Thyroid gland (tissue), 4 donors: ENCODE measurements around the gene STPG1. TPM values are rescaled to one million over a fixed set of nuclear protein-coding genes. Genes with fewer than 3 reads are reported as not detected.
A peak's percentile ranks its signal among the peaks of the same experiment; 100 is the strongest.

Experiments used
- DNase-seq, 2 donors: peaks; one replicate each; pipeline ENCODE4 v3.0.0-alpha.2; 2019
- H3K27ac ChIP-seq, 3 donors: fragments of 200-600 bp; sonication (generic); 1 replicate in 2 of 3; 2 replicates in 1 of 3; pipeline ENCODE4 v1.5.1; 2016 to 2019; ENCODE audit warnings: mild to moderate bottlenecking in 1 of 3, moderate library complexity in 1 of 3
- H3K27me3 ChIP-seq: fragments of 200-600 bp; sonication (generic); one replicate; pipeline ENCODE4 v1.5.1; 2019
- H3K36me3 ChIP-seq, 2 donors: fragments of 200-600 bp; sonication (generic); one replicate each; pipeline ENCODE4 v1.5.1; 2016 to 2019
- H3K4me1 ChIP-seq, 2 donors: fragments of 200-600 bp; sonication (generic); one replicate each; pipeline ENCODE4 v1.5.1; 2017 to 2019
- H3K4me3 ChIP-seq, 3 donors: fragments of 200-600 bp; sonication (generic); replicated peaks in 1 of 3; 1 replicate in 2 of 3; 2 replicates in 1 of 3; pipeline ENCODE4 v1.5.1; 2016; ENCODE audit warnings: mild to moderate bottlenecking in 1 of 3
- H3K9me3 ChIP-seq: fragments of 200-600 bp; sonication (generic); one replicate; pipeline ENCODE4 v1.5.1; 2017
- CTCF ChIP-seq, 6 experiments: fragments of 200-600 bp in 3 of 6; fragments of 450-650 bp in 3 of 6; sonication (generic) in 3 of 6; IDR thresholded peaks; one replicate each; pipeline ENCODE4 v1.5.1; 2016 to 2019; ENCODE audit warnings: antibody characterized with exemption in 6 of 6, mild to moderate bottlenecking in 2 of 6, inconsistent platforms in 1 of 6, moderate library complexity in 1 of 6
- POLR2A ChIP-seq, 2 donors: fragments of 450-650 bp; IDR thresholded peaks; one replicate each; pipeline ENCODE4 v1.6.1; 2017; ENCODE audit warnings: antibody characterized with exemption in 2 of 2, mild to moderate bottlenecking in 2 of 2, moderate library complexity in 1 of 2
- WGBS, 2 donors: methylation state at CpG; one replicate each; pipeline ENCODE4 v1.1.5; 2017; 5-methylcytosine and 5-hydroxymethylcytosine counted together
- intact Hi-C: fragments of 100-400 bp; cut with DNase I; formaldehyde crosslinking; loops from one replicate; pipeline ENCODE4 v1.15.1; 2023
- total RNA-seq, 4 donors: library from RNA; depleted of rRNA; stranded (reverse); fragments of >200 nt; gene quantifications; one replicate each; pipeline ENCODE4 v1.2.3, GENCODE V29; 2016

The STPG1 gene
- total RNA-seq, 4 donors from 2014 or later, result 5.2 to 8.9 (median 7.0) TPM

DNA sequence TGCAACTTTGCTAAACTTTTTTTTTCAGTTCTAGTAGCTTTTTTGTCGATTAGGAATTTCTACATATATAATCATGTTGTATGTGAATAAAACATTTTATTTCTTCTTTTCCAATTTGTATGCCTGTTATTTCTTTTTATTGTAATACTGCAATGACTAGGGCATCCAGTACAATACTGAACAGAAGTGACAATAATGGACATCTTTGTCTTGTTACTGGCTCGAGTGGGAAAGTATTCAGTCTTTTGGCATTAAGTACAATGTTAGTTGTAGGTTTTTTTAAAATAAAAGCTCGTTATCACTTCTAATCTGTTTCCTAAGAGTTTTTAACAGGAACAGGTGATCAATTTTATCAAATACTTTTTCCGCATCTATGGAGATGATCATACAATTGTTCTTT lies 9.8 kb downstream of the STPG1 start:
- intact Hi-C loops, result no loop called here
- Histone ChIP-seq H3K9me3 (no peaks in the 10 kb centered on the region), H3K27me3 (no peaks in the 10 kb centered on the region), H3K4me3 (no peak overlapping the region), H3K27ac (no peak overlapping the region), H3K4me1 (no peaks in the 10 kb centered on the region), H3K36me3 (peaks cover 0 to 7% of the 10 kb centered on the region in 2 donors)
- TF ChIP-seq CTCF (IDR thresholded peaks at IDR 0.05) (no peak), POLR2A (IDR thresholded peaks at IDR 0.05) (no peak)
- 96% methylated on average over 4 of the region's 4 CpGs for WGBS, 2 donors
- DNase-seq, result no peak

DNA sequence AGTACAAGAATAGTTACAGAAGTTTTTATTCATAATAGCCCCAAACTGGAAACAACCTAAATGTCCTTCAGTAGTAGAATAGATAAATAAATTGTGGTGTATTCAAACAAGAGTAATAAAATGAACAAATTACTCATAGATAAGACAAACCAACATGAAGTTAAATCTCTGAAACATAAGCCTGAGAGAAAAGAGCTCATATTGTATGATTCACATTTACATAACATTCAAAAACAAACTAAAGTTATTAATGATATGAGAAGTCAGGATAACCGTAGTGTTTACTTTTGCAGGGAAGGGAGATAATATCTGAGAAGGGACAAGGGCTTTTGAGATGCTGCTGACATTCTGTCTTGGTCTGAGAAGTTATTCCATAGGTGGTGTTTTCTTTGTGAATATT lies 13.5 kb downstream of the STPG1 start:
- H3K4me1 ChIP-seq, result no peaks in the 10 kb centered on the region
- no peak for TF ChIP-seq CTCF (IDR thresholded peaks at IDR 0.05)
- no peak for TF ChIP-seq POLR2A (IDR thresholded peaks at IDR 0.05)
- WGBS, 2 donors, result 78 to 89% methylated on average over 1 of the region's 1 CpG

GRCh38 chr1:24393892-24394291 lies 19.7 kb downstream of the STPG1 start:
- no peak for DNase-seq
- Histone ChIP-seq H3K9me3 (no peaks in the 10 kb centered on the region), H3K4me3 (no peak overlapping the region), H3K4me1 (peaks cover 5 to 8% of the 10 kb centered on the region in 2 donors), H3K36me3 (no peaks in the 10 kb centered on the region), H3K27me3 (no peaks in the 10 kb centered on the region), H3K27ac (no peak overlapping the region)
- TF ChIP-seq CTCF (IDR thresholded peaks at IDR 0.05), result no peak
- no peak for TF ChIP-seq POLR2A (IDR thresholded peaks at IDR 0.05)
- 87 to 88% methylated on average over 6 of the region's 6 CpGs for WGBS, 2 donors
- intact Hi-C loops, result loop anchor here (2.0 kb wide), 1 partner anchor 193 kb away; no protein-coding TSS in a partner anchor

More for the DNA sequence above, 13.5 kb downstream of the STPG1 start:
- Histone ChIP-seq H3K27ac (no peak overlapping the region), H3K4me3 (no peak overlapping the region), H3K9me3 (no peaks in the 10 kb centered on the region), H3K36me3 (peaks cover 0 to 7% of the 10 kb centered on the region in 2 donors), H3K27me3 (no peaks in the 10 kb centered on the region)
- intact Hi-C loops, result no loop called here
- no peak for DNase-seq

DNA sequence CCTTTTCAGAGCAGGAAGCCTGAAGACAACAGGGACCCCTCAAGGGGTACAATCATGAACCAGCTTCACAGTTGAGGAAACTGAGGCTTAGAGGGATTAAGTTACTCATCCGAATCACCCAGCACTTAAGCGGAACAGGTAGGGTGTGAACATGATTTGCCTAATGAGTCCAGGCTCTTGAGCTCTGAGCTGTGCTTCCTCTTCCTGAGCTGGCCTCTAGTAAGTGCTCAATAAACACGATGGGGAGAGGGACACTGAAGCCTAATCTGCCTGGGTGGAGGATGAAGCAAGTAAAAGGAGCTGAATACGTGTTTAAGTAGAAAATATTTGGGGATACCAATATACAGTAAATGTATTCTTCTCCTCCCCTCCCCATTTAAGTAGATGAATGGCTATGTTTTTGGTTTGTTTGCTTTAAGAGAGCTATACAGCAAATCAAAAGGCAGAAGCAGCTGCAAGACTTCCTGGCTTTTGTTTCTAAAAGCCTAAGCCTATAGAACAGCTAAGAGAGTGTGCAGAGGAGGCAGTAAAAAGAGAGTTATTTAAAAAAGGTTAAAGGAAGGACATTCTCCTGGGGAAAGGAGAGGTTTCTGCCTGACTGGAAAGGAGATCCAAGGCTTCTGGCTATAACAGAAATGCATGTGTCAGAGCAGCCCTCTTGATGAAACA lies 20.5 kb downstream of the STPG1 start:
- intact Hi-C loops, result loop anchor here (2.0 kb wide), 1 partner anchor 192 kb away; no protein-coding TSS in a partner anchor
- Histone ChIP-seq H3K9me3 (no peaks in the 10 kb centered on the region), H3K36me3 (no peaks in the 10 kb centered on the region), H3K27ac (peak overlapping the region in 2 of 3 donors; percentile 73 to 76), H3K4me3 (no peak overlapping the region), H3K4me1 (peaks cover 5 to 8% of the 10 kb centered on the region in 2 donors), H3K27me3 (no peaks in the 10 kb centered on the region)
- WGBS, 2 donors, result 78 to 91% methylated on average over 4 of the region's 4 CpGs
- no peak for DNase-seq
- no peak for TF ChIP-seq CTCF (IDR thresholded peaks at IDR 0.05)
- TF ChIP-seq POLR2A (IDR thresholded peaks at IDR 0.05), result no peak

GRCh38 chr1:24392604-24392946 lies 21.0 kb downstream of the STPG1 start:
- TF ChIP-seq POLR2A (IDR thresholded peaks at IDR 0.05) (no peak), CTCF (IDR thresholded peaks at IDR 0.05) (no peak)
- 88 to 93% methylated on average over 4 of the region's 4 CpGs for WGBS, 2 donors
- intact Hi-C loops, result loop anchor here (2.0 kb wide), 1 partner anchor 192 kb away; no protein-coding TSS in a partner anchor
- Histone ChIP-seq H3K36me3 (no peaks in the 10 kb centered on the region), H3K9me3 (no peaks in the 10 kb centered on the region), H3K27ac (peak overlapping the region in 2 of 3 donors; percentile 73 to 76), H3K27me3 (no peaks in the 10 kb centered on the region), H3K4me3 (no peak overlapping the region), H3K4me1 (peaks cover 5 to 8% of the 10 kb centered on the region in 2 donors)
- no peak for DNase-seq
